HL-60 (cell line): ENCODE results near the gene CD58.

Experiments used
- CTCF ChIP-seq: IDR thresholded peaks from one replicate; pipeline ENCODE4 v1.5.1; 2011; ENCODE audit warnings: low read length, control low read depth, inconsistent platforms; ENCODE audit not compliant: insufficient read depth
- POLR2AphosphoS5 ChIP-seq: IDR thresholded peaks from 2 replicates; pipeline ENCODE4 v1.6.1; 2012; ENCODE audit warnings: low read depth
- REST ChIP-seq: IDR thresholded peaks from 2 replicates; pipeline ENCODE4 v1.6.1; 2012; ENCODE audit warnings: low read depth; ENCODE audit not compliant: insufficient replicate concordance

GRCh38 chr1:116564426-116564825 is 6.4 kb downstream of the CD58 start:
- TF ChIP-seq CTCF (no peak), POLR2AphosphoS5 (no peak), REST (no peak)
